ENCODE results near the gene CRIP1. TPM values are rescaled to one million over a fixed set of nuclear protein-coding genes. Genes with fewer than 3 reads are reported as not detected.
A peak's percentile ranks its signal among the peaks of the same experiment; 100 is the strongest.

CRIP1 gene
- total RNA-seq, 4 donors from 2014 or later, result 33.8 to 239 (median 37.8) TPM

DNA sequence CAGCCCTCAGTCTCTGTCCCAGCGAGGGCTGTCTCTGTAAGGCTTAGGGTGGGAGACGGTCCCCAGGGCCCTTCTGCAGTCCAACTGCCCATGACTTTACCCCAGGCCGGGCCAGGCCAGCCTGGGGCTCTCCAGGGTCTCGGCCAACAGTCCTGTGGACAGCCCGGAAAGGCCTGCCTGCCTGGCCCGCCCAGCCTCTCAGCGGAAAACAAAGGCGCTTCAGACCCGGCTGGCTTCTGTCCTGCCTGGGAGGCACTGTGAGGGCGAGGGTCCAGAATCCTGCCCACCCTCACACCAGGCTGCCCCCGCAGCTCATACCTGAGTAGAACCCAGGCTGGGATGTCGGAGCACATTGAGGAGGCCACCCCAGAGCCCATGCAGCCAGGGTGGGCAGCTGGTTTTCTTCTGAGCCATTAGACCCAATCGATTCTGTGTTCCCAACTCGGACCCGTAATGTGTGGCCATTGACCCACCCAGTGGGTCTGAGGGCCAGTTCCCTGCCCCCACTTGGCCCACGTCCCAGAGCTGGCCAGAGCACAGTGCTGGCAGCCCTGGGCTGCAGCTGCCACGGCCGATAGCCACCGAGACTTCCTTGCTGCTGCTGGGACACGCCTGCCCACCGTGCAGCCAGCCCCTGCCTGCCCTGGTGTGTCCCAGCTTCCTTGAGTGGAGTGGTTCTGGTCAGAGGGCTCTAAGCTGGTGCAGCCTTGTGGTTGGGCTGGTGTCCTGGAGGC lies 10.4 kb upstream of the CRIP1 start:
- peak overlapping the region; percentile 41 to 94 (median 60) for H3K4me3 ChIP-seq
- DNase-seq, result no peak
- H3K27me3 ChIP-seq, result peaks cover 0 to 50% of the 10 kb centered on the region in 2 donors
- no peaks in the 10 kb centered on the region for H3K9me3 ChIP-seq
- no peaks in the 10 kb centered on the region for H3K36me3 ChIP-seq
- peaks cover 5 to 78% (median 41%) of the 10 kb centered on the region in 4 donors for H3K4me1 ChIP-seq
- TF ChIP-seq POLR2A (IDR thresholded peaks at IDR 0.05), result no peak
- TF ChIP-seq CTCF (IDR thresholded peaks at IDR 0.05), result no peak
- peak overlapping the region; percentile 61 to 93 (median 72) for H3K27ac ChIP-seq

DNA sequence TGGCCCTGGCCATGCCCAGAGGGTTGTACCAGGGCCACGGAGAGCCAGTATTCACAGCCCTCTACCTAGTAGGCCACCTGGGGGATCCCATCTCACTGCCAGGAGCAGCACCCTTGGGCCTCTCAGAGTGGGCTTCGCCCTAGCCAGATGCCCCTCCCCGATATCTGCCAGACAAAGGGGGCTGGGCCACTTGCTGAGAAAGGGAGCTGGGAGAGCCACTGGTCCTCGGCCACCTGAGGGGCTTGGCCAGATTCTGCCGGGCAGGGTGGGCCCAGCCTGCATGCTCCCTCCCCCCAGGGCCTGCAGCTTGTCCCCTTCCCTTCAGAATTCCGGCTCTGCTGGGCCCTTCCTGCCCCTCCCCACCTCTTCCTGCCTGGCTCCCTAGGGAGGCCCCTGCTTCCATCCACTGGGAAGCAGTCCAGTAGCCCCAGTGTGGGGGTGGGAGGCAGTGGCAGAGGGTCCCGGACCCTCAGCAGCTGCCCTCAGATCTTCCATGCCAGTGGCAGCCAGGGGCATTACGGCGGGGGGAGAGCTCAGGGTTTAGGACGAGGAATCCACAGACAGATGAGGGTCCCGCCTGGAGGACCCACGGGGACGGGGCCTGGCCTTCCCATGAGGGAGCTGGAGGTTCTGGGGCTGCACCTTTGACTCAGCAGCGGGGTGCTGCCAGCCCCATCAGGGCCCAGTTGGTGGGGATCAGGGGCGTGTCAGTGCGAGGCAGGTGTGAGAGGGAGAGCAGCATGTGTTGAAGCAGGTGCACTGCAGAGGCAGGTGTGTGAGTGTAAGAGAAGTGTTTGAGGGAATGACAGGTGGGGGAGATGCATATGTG lies 9.6 kb upstream of the CRIP1 start:
- Histone ChIP-seq H3K36me3 (no peaks in the 10 kb centered on the region), H3K9me3 (no peaks in the 10 kb centered on the region), H3K27me3 (peaks cover 0 to 50% of the 10 kb centered on the region in 2 donors), H3K27ac (peak overlapping the region; percentile 61 to 93 (median 72)), H3K4me1 (peaks cover 9 to 84% (median 48%) of the 10 kb centered on the region in 4 donors), H3K4me3 (peak overlapping the region in 2 of 4 donors; percentile 63 to 94)
- DNase-seq, result no peak
- TF ChIP-seq CTCF (IDR thresholded peaks at IDR 0.05) (no peak), POLR2A (IDR thresholded peaks at IDR 0.05) (no peak)

GRCh38 chr14:105477660-105478397 lies 8.9 kb upstream of the CRIP1 start:
- Histone ChIP-seq H3K4me1 (peaks cover 14 to 88% (median 55%) of the 10 kb centered on the region in 4 donors), H3K9me3 (no peaks in the 10 kb centered on the region), H3K4me3 (peak overlapping the region in 2 of 4 donors; percentile 6 to 34), H3K36me3 (no peaks in the 10 kb centered on the region), H3K27ac (peak overlapping the region in 1 of 4 donors; percentile 53), H3K27me3 (peaks cover 0 to 50% of the 10 kb centered on the region in 2 donors)
- peak in 2 of 3 donors; percentile 77 to 81 for DNase-seq
- TF ChIP-seq CTCF (IDR thresholded peaks at IDR 0.05) (no peak), POLR2A (IDR thresholded peaks at IDR 0.05) (no peak)

DNA sequence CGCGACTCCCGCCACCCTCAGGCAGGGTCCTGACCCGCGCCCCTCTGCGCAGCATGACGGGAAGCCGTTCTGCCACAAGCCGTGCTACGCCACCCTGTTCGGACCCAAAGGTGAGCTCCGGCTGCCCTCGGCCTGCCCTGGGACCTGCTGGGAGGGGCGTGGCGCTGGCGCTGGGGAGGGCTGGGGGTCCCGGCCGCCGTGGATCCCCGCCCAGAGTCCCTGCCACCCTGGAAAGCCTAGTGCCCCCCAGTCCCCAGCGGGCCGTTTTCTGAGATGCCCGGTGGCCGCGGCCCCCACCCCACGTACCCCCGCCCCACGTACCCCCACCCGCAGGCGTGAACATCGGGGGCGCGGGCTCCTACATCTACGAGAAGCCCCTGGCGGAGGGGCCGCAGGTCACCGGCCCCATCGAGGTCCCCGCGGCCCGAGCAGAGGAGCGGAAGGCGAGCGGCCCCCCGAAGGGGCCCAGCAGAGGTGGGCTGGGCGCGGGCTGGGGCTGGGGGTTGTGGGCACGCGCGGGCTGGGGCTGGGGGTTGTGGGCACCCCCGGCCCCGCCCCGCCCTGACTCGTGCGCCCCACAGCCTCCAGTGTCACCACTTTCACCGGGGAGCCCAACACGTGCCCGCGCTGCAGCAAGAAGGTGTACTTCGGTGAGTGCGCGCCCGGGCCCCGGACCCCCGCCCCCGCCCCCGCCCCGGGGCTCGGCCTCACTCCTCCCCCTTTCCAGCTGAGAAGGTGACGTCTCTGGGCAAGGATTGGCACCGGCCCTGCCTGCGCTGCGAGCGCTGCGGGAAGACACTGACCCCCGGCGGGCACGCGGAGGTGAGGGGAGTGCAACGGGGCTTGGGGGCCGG lies 8.1 kb upstream of the CRIP1 start:
- peaks cover 0 to 47% of the 10 kb centered on the region in 2 donors for H3K27me3 ChIP-seq

More for the DNA sequence above, 8.1 kb upstream of the CRIP1 start:
- TF ChIP-seq CTCF (IDR thresholded peaks at IDR 0.05), result no peak
- no peak for TF ChIP-seq POLR2A (IDR thresholded peaks at IDR 0.05)
- H3K36me3 ChIP-seq, result no peaks in the 10 kb centered on the region
- peaks cover 15 to 88% (median 53%) of the 10 kb centered on the region in 4 donors for H3K4me1 ChIP-seq
- no peaks in the 10 kb centered on the region for H3K9me3 ChIP-seq
- DNase-seq, result no peak
- H3K27ac ChIP-seq, result peak overlapping the region in 1 of 4 donors; percentile 53
- H3K4me3 ChIP-seq, result peak overlapping the region in 2 of 4 donors; percentile 6 to 34
